ENCODE results near the gene ZNF25.
"Not testable (repeated sequence)": the region's sequence is repeated elsewhere in the genome, so short reads cannot be mapped to it uniquely, and the experiment has no call there.

The ZNF25 gene

GRCh38 chr10:37976091-37976879 lies at the start of gene ZNF25:
Gene ZNF25, minus strand, starts transcription at chr10:37976647. Its CDS starts 4,925 bp downstream, at chr10:37971722.
- peak; percentile 98 for DNase-seq

GRCh38 chr10:38025283-38025682 lies 48.8 kb upstream of the ZNF25 start:
- no peak for DNase-seq

- DNase-seq = not testable (repeated sequence)
These were observed 42.7 kb upstream of the ZNF25 start for GRCh38 chr10:38019124-38019523.

- DNase-seq = no peak
These were observed 39.9 kb upstream of the ZNF25 start for GRCh38 chr10:38016354-38016753.

DNA sequence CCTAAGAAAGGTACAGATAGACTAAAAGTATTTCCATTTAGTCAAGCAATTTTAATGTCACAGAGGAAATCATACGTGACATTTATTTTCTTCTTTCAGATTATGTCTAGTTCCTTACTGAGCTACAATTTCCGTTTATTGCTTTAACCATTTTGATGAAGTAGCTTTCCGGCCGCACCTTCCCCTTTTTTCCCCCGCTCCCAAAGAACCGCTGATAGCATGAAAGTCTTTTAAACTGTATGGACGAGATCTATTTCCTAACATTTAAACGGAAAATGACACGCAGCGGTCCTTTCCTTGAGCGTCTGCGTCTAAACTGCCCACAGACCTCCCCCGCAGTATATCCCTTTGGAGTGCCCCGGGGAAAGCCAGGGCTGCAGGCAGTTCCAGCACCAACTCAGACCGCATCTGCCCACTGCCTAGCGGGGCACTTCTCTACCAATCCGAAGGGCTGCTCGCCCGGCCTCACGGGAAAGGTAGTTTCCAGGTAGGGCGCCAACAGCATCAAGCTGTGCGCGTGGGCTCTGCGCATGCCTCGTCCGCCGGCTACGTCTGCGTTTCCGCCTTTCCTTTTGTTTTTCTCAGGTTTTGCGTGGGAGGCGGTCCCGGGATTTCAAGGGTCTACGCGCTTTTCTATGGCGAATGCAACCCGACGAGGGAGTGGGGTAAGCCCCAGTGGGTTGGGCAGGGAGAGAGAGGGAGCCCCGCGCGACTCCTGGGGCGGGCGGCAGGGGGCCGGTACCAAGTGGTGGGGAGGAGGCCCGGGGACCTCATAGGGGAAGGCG lies 33.9 kb upstream of the ZNF25 start, which contains the start of gene ZNF33A:
ZNF33A (plus strand) TSS at position 557 of the 785 bp plus-strand sequence. CDS start 1,667 bp downstream, outside the sequence.
- DNase-seq = peak; percentile 85

DNA sequence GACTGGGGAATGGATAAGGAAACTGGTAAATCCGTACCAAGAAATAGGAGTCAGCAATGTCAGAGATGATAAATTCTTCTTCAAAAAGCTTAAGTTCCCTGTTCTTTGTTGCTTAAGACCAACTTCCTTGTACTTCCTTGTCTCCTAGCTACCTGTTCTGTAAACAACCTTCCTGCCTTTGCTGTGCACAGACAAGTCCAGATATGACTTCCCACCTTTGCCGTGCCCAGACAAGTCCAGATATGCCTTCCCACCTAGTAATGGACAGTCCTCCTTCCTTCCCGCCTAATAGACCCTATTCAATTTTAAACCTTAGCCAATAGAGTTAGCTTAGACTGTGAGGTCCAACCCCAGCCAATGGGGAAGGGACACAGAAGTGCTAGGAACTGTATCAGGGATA lies 31.5 kb upstream of the ZNF25 start:
- DNase-seq = no peak

GRCh38 chr10:38007551-38007950 lies 31.1 kb upstream of the ZNF25 start:
- no peak for DNase-seq

- DNase-seq = no peak
These were observed 27.1 kb upstream of the ZNF25 start for GRCh38 chr10:38003588-38003987.

GRCh38 chr10:38003026-38003425 lies 26.6 kb upstream of the ZNF25 start:
- no peak for DNase-seq

- not testable (repeated sequence) for DNase-seq
These were observed 24.0 kb upstream of the ZNF25 start for GRCh38 chr10:38000474-38000873.

GRCh38 chr10:37998920-37999319 lies 22.5 kb upstream of the ZNF25 start:
- not testable (repeated sequence) for DNase-seq

DNA sequence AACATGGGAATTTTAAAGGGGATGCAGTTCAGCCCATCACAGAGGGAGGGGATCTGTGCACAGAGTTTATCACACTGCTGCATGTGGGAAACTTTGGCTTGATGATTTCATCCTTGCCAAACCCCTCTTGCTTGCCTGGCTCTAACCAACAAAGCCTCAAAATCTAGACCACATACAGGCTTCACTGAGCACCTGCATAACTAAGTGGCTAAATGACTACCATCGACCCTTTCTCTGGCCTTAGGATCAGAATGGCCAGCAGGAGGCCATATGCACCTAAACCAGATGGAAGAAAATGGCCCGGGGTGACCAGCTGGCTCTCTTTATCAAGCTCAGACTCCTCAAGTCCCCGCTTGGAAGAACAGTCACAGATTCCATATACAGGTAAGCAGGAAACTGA lies 15.6 kb upstream of the ZNF25 start:
- DNase-seq = no peak

GRCh38 chr10:37991655-37992054 lies 15.2 kb upstream of the ZNF25 start:
- DNase-seq = no peak

GRCh38 chr10:37976880-37977203 lies 395 bp upstream of the ZNF25 start:
- no peak for DNase-seq

DNA sequence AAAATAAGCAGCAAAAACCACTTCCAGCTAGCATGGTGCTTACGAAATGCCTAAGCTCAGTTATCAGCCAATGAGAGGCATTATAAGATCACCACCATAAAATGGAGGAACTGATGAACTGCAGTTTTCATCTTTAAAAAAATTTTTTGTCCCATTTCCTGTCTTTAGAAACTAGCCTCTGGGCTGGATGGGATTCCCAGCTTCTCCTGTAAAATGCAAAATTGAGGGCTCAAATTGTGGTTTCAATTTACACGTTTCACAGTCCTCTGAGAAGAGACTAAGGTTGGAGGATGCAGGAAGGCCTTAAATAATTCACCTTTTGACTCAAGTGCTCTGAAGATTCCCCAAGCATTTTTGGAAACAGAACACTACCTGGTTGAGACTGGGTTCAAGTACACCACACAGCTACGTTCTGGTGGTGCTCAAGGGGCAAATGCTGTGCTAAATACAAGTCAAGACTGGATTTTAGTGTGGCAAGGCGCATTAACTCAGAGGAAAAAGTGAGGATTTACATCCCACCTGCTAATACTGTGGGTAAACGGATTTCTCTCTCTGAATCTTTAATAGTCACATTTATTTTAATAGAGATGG lies 951 bp downstream of the ZNF25 start:
- peak; percentile 14 for DNase-seq

GRCh38 chr10:37972396-37972795 lies 4.1 kb downstream of the ZNF25 start:
- DNase-seq = no peak

GRCh38 chr10:37965006-37965405 lies 11.4 kb downstream of the ZNF25 start:
- no peak for DNase-seq

DNA sequence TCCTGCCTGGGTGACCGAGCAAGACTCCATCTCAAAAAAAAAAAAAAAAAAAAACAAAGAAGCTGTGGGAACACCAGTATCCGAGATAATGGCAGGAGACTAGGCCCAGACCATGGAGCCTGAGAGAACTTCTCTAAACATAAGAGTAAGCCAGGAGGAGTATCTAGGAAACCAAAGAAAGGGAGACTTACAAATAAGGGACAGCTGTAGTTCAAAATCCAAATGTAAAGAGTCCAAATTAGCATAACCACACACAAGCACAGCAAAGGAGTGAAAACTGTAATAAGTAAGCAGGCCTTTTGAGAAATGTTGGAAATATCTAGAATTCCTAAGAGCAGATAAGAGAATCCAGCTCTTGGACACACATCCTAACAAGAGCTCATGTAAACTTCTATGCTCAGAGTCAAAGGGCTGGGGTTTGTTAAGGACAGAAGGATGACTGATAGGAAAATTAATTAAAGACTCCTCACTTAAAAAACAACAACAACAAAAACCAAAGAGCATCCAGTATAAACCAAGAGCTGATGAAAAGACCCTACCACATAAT lies 15.8 kb downstream of the ZNF25 start:
- no peak for DNase-seq

DNA sequence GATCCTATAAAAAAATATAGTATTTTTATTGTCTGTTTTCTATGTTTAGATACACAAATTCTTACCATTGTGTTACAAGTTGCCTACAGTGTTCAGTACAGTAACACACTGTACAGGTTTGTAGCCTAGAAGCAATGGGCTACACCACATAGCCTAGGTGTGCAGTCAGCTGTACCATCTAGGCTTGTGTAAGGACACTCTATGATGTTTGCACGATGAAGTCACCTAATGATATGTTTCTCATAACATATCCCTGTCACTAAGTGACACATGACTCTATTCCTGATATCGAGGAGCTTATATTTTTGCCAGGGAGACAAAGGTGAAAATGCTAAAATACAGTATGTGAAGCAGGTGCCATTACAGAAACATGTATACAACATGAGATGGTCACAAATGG lies 18.6 kb downstream of the ZNF25 start:
- no peak for DNase-seq

GRCh38 chr10:37952926-37953325 lies 23.5 kb downstream of the ZNF25 start:
- no peak for DNase-seq

DNA sequence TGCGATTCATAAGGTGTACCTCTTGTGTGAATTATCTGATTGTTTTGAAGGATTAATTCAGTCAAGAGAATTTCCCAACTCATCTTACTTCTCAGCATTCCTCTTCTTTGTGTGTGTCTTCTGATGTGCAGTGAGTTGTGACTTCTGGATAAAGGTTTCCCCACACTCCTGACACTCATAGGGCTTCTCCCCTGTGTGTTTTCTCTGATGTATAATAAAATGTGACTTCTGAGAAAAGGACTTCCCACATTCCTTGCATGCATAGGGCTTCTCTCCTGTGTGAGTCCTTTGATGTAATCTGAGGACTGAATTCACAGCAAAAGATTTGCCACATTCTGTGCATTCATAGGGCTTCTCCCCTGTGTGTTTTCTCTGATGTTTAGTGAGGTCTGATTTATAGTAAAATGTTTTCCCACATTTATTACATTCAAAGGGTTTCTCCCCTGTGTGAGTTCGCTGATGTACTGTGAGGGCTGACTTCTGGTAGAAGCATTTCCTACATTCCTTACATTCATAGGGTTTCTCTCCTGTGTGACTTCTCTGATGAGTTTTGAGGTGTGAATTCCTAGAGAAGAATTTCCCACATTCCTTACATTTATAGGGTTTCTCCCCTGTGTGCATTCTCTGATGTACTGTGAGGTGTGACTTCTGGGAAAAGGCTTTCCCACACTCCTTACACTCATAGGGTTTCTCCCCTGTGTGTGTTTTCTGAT lies 24.2 kb downstream of the ZNF25 start:
- peak; percentile 3 for DNase-seq

GRCh38 chr10:37948210-37948609 lies 28.2 kb downstream of the ZNF25 start:
- DNase-seq = no peak

DNA sequence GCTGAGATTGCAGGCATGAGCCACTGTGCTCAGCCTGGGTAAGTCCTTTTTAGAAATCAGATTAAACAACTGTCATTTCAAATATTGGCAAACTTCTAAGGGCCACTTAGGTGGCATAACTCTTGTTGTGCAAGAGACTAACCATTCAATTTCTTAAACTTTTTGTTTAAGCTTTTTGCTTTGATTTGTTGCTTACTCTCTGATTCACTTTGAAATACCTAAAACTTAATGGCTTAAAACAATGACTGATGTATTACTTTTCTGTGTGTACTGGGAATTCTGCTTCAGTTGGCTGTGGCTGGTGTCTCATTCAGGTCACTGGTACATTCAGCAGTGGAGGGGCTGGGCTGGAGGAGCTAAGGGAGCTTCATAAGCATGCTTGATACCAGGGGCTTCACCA lies 28.9 kb downstream of the ZNF25 start:
- no peak for DNase-seq
